Stomach (tissue), 4 donors: Measurements from ENCODE around the gene SUSD4.

ENCODE experiments used
- EP300 ChIP-seq: sonication (generic); formaldehyde crosslinking; IDR thresholded peaks from one replicate; pipeline ENCODE4 v1.6.1; 2017; ENCODE audit warnings: antibody characterized with exemption
- POLR2AphosphoS5 ChIP-seq, 3 donors: sonication (generic); formaldehyde crosslinking; IDR thresholded peaks; one replicate each; pipeline ENCODE4 v1.6.1; 2016; ENCODE audit warnings: antibody characterized with exemption in 3 of 3
- TF ChIP-seq, protein P1 (sequence below), 7 experiments: fragments of 450-650 bp in 4 of 7; fragments of 200-600 bp in 3 of 7; sonication (generic) in 3 of 7; IDR thresholded peaks; one replicate each; pipeline ENCODE4 v1.5.1; 2016 to 2019; ENCODE audit warnings: antibody characterized with exemption in 7 of 7, control low read depth in 2 of 7, mild to moderate bottlenecking in 1 of 7

DNA sequence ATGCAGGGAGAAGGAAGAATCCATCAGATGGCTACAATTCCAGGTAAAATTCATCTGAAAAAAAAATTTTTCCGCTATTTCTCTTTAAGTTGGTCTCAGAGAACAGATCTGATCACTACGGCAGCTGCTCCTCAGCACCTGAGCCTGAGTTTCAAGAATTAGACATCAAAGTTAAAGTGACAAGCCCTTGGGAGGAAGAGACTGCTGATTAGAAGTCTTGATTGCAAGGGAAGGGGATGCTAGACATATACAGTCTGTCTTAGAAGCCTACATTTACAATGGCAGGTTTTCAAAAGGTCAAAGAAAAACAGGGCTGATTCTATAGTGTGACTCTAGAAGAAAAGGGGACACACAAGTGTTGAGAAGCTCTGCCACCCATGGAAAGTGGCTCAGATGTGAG, 48.3 kb downstream of the SUSD4 start:
- TF ChIP-seq, protein P1, sequence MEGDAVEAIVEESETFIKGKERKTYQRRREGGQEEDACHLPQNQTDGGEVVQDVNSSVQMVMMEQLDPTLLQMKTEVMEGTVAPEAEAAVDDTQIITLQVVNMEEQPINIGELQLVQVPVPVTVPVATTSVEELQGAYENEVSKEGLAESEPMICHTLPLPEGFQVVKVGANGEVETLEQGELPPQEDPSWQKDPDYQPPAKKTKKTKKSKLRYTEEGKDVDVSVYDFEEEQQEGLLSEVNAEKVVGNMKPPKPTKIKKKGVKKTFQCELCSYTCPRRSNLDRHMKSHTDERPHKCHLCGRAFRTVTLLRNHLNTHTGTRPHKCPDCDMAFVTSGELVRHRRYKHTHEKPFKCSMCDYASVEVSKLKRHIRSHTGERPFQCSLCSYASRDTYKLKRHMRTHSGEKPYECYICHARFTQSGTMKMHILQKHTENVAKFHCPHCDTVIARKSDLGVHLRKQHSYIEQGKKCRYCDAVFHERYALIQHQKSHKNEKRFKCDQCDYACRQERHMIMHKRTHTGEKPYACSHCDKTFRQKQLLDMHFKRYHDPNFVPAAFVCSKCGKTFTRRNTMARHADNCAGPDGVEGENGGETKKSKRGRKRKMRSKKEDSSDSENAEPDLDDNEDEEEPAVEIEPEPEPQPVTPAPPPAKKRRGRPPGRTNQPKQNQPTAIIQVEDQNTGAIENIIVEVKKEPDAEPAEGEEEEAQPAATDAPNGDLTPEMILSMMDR (IDR thresholded peaks at IDR 0.05): no peak
- TF ChIP-seq EP300: no peak
- no peak for TF ChIP-seq POLR2AphosphoS5 (IDR thresholded peaks at IDR 0.05)
